Epithelial cell of proximal tubule (primary cell): ENCODE data around the gene CCDC66. TPM values are rescaled to one million over a fixed set of nuclear protein-coding genes. Genes with fewer than 3 reads are reported as not detected.

Experiments used
- DNase-seq: peaks from one replicate; pipeline ENCODE4 v3.0.0-alpha.2; 2011; ENCODE audit warnings: low read depth
- H3K4me3 ChIP-seq: 2 replicates; pipeline ENCODE4 v1.5.1; 2011; ENCODE audit warnings: low read depth, mild to moderate bottlenecking, low read length
- CTCF ChIP-seq: conservative IDR thresholded peaks from 2 replicates; pipeline ENCODE4 v1.5.1; 2012; ENCODE audit warnings: low read depth, mild to moderate bottlenecking, low read length
- total RNA-seq: library from RNA; depleted of rRNA; stranded (reverse); fragments of >200 nt; gene quantifications from 2 replicates; pipeline ENCODE4 v1.2.3, GENCODE V29; 2015

Gene CCDC66
- total RNA-seq, 1 donor from 2014 or later: 3.5 TPM

GRCh38 chr3:56622381-56622780 lies 65.4 kb downstream of the CCDC66 start:
- DNase-seq: no peak
- H3K4me3 ChIP-seq: no peak overlapping the region
- TF ChIP-seq CTCF: no peak

- DNase-seq: no peak
- H3K4me3 ChIP-seq: no peak overlapping the region
- TF ChIP-seq CTCF: no peak
Measured at GRCh38 chr3:56624725-56625124, 67.8 kb downstream of the CCDC66 start.

GRCh38 chr3:56629047-56629446 lies 72.1 kb downstream of the CCDC66 start:
- no peak overlapping the region for H3K4me3 ChIP-seq
- TF ChIP-seq CTCF: no peak
- DNase-seq: peak; percentile 95

- no peak overlapping the region for H3K4me3 ChIP-seq
- no peak for TF ChIP-seq CTCF
- no peak for DNase-seq
Measured at GRCh38 chr3:56629451-56629850, 72.5 kb downstream of the CCDC66 start.

- TF ChIP-seq CTCF: no peak
- DNase-seq: no peak
- H3K4me3 ChIP-seq: no peak overlapping the region
Measured at GRCh38 chr3:56630966-56631365, 74.0 kb downstream of the CCDC66 start.

- TF ChIP-seq CTCF: no peak
- DNase-seq: no peak
- no peak overlapping the region for H3K4me3 ChIP-seq
Measured at GRCh38 chr3:56633181-56633580, 76.2 kb downstream of the CCDC66 start.

GRCh38 chr3:56633602-56634535 lies 76.9 kb downstream of the CCDC66 start:
- no peak for TF ChIP-seq CTCF
- H3K4me3 ChIP-seq: no peak overlapping the region
- DNase-seq: no peak
